Liver (tissue), 9 donors: ENCODE results near the gene INSR. TPM values are rescaled to one million over a fixed set of nuclear protein-coding genes. Genes with fewer than 3 reads are reported as not detected.
A peak's percentile ranks its signal among the peaks of the same experiment; 100 is the strongest.
"Not testable (repeated sequence)": the region's sequence is repeated elsewhere in the genome, so short reads cannot be mapped to it uniquely, and the experiment has no call there.

Experiments
- DNase-seq: peaks from one replicate; pipeline ENCODE4 v3.0.0-alpha.2; 2017; ENCODE audit warnings: low spot score
- H3K27ac ChIP-seq, 2 donors: one replicate each; pipeline ENCODE4 v1.7.0; 2013; ENCODE audit warnings: inconsistent platforms in 2 of 2, low read length in 2 of 2, control low read depth in 1 of 2, low read depth in 1 of 2, mild to moderate bottlenecking in 1 of 2
- H3K27me3 ChIP-seq, 4 donors: one replicate each; pipeline versions ENCODE4 v1.6.1 to v1.7.0; 2013; ENCODE audit warnings: low read length in 3 of 4, inconsistent platforms in 1 of 4, mild to moderate bottlenecking in 1 of 4, moderate library complexity in 1 of 4; ENCODE audit not compliant: control insufficient read depth in 4 of 4, insufficient read depth in 4 of 4
- H3K36me3 ChIP-seq, 4 donors: one replicate each; pipeline versions ENCODE4 v1.6.1 to v1.7.0; 2013; ENCODE audit warnings: low read length in 3 of 4, mild to moderate bottlenecking in 3 of 4, low read depth in 1 of 4, moderate library complexity in 1 of 4; ENCODE audit not compliant: control insufficient read depth in 4 of 4, insufficient read depth in 3 of 4
- H3K4me1 ChIP-seq, 4 donors: one replicate each; pipeline versions ENCODE4 v1.6.1 to v1.7.0; 2013; ENCODE audit warnings: low read length in 3 of 4, mild to moderate bottlenecking in 3 of 4, moderate library complexity in 1 of 4; ENCODE audit not compliant: control insufficient read depth in 4 of 4, insufficient read depth in 4 of 4
- H3K4me3 ChIP-seq, 3 donors: one replicate each; pipeline versions ENCODE4 v1.6.1 to v1.7.0; 2013; ENCODE audit warnings: low read length in 3 of 3, control low read depth in 1 of 3, low read depth in 1 of 3, mild to moderate bottlenecking in 1 of 3
- H3K9ac ChIP-seq, 2 donors: one replicate each; pipeline ENCODE4 v1.7.0; 2013; ENCODE audit warnings: low read length in 2 of 2, mild to moderate bottlenecking in 2 of 2, moderate library complexity in 2 of 2, control low read depth in 1 of 2, low read depth in 1 of 2
- H3K9me3 ChIP-seq, 4 donors: one replicate each; pipeline versions ENCODE4 v1.6.1 to v1.7.0; 2013; ENCODE audit warnings: low read length in 3 of 4; ENCODE audit not compliant: control insufficient read depth in 4 of 4
- EGR1 ChIP-seq, 2 donors: IDR thresholded peaks; 2 replicates each; pipeline ENCODE4 v1.6.1; 2016 to 2018; ENCODE audit warnings: antibody characterized with exemption in 2 of 2, low read depth in 2 of 2
- FOXA1 ChIP-seq: IDR thresholded peaks from 2 replicates; pipeline ENCODE4 v1.6.1; 2016; ENCODE audit warnings: antibody characterized with exemption
- FOXA2 ChIP-seq: IDR thresholded peaks from 2 replicates; pipeline ENCODE4 v1.6.1; 2016; ENCODE audit warnings: antibody characterized with exemption
- GABPA ChIP-seq, 2 donors: IDR thresholded peaks in 1 of 2; conservative IDR thresholded peaks in 1 of 2; 2 replicates each; pipeline ENCODE4 v1.6.1; 2016; ENCODE audit warnings: antibody characterized with exemption in 2 of 2, mild to moderate bottlenecking in 1 of 2, moderate library complexity in 1 of 2
- HNF4G ChIP-seq: IDR thresholded peaks from 2 replicates; pipeline ENCODE4 v1.6.1; 2016; ENCODE audit warnings: antibody characterized with exemption
- JUND ChIP-seq, 2 donors: IDR thresholded peaks; 2 replicates each; pipeline ENCODE4 v1.6.1; 2016; ENCODE audit warnings: antibody characterized with exemption in 2 of 2
- MAX ChIP-seq: IDR thresholded peaks from 2 replicates; pipeline ENCODE4 v1.6.1; 2016; ENCODE audit warnings: antibody characterized with exemption
- NR2F2 ChIP-seq: IDR thresholded peaks from 2 replicates; pipeline ENCODE4 v1.6.1; 2016; ENCODE audit warnings: antibody characterized with exemption
- RAD21 ChIP-seq, 2 donors: IDR thresholded peaks; 2 replicates each; pipeline ENCODE4 v1.6.1; 2016; ENCODE audit warnings: antibody characterized with exemption in 2 of 2, mild to moderate bottlenecking in 2 of 2
- REST ChIP-seq: IDR thresholded peaks from 2 replicates; pipeline ENCODE4 v1.6.1; 2016; ENCODE audit warnings: antibody characterized with exemption, mild to moderate bottlenecking
- RXRA ChIP-seq, 2 donors: IDR thresholded peaks; 2 replicates each; pipeline ENCODE4 v1.6.1; 2017 to 2018; ENCODE audit warnings: antibody characterized with exemption in 2 of 2, mild to moderate bottlenecking in 1 of 2
- SP1 ChIP-seq: IDR thresholded peaks from 2 replicates; pipeline ENCODE4 v1.6.1; 2018; ENCODE audit warnings: antibody characterized with exemption, mild to moderate bottlenecking
- YY1 ChIP-seq: IDR thresholded peaks from 2 replicates; pipeline ENCODE4 v1.6.1; 2016; ENCODE audit warnings: antibody characterized with exemption, mild to moderate bottlenecking
- WGBS: extraction: QIAGEN DNeasy Blood & Tissue Kit; methylation state at CpG from one replicate; pipeline ENCODE4 v1.1.7; 2013; 5-methylcytosine and 5-hydroxymethylcytosine counted together
- polyA plus RNA-seq, 2 donors: library from polyadenylated mRNA; stranded (reverse) in 1 of 2; unstranded in 1 of 2; fragments of 200-250 nt in 1 of 2; fragments of >200 nt in 1 of 2; fragmentation: Nextera tagmentation in 1 of 2; extraction: Ambion mirVana in 1 of 2; gene quantifications; one replicate each; pipeline versions ENCODE4 v1.2.1 to v1.2.3, GENCODE V29; 2013 to 2015
- total RNA-seq, 2 donors: library from RNA; depleted of rRNA; stranded (reverse); fragments of >200 nt; gene quantifications; one replicate each; pipeline ENCODE4 v1.2.3, GENCODE V29; 2014
- TF ChIP-seq, protein P1 (sequence below): fragments of 150-350 bp; IDR thresholded peaks from 2 replicates; pipeline ENCODE4 v1.5.1; 2017; ENCODE audit warnings: improper control_type of control experiment, low read depth, low read length; ENCODE audit not compliant: missing input control
- donor health status: healthy.
- donor health status: healthy.
- donor health status: healthy.
- donor health status: healthy.
- donor health status: healthy.

Gene INSR
- total and polyA plus RNA-seq, 4 donors = 16.5 to 97.5 (median 50.8) TPM

DNA sequence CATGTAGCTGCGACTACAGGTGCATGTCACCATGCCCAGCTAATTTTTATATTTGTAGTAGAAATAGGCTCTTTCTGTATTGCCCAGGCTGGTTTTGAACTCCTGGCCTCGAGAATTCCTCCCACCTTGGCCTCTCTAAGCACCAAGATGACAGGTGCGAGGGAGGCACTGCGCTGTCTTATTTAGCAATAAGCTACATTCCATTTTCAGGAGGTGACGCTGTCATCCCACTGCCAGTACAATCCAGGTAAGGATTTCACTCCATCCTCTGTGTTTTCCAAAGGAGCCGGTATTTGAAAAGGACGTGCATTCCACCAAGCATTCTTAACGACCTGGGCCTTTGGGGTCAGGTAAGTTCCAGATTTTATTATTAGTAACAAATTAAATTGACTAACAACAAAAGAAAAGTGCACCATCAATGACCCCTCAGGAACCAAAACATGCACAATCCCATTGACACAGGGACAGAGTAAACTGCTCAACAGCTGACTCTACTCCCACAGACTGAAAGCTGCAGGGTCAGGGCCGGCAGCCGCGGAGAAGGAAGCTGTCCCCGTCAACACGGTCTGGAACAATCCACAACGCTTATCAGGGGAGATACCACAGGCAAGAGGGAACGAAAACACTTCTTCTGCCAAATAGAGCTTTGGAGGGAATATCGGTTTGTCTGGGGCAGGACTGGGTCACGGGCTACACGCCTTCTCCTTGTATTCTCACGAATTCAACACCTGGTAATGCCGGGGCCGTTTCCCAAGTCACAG lies 82.8 kb downstream of the INSR start (continued):
- TF ChIP-seq REST (peak; percentile 38), MAX (peak; percentile 71), HNF4G (no peak), SP1 (peak; percentile 70), RAD21 (IDR thresholded peaks at IDR 0.05) (peak; percentile 47 to 54)

DNA sequence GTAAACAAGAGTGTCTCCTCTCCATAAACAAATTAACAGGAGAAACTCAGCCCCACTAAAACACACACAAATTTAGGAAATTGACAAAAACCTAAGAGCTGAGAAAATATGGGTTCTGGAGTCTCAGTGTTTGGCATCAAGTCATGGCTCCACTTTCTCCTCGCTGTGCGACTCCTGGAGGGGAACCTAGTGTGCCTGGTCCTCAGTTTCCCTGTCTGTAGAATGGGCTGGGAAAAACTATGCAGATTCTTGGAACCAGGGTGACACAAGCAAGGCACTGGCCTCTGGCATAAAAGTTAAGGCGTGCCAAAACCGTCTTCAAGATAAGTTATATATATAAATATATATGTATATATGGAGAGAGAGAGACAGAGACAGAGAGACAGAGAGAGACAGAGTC lies 83.9 kb downstream of the INSR start:
- 96% methylated on average over 4 of the region's 4 CpGs for WGBS
- Histone ChIP-seq H3K9ac (no peak overlapping the region), H3K4me3 (no peak overlapping the region), H3K9me3 (no peaks in the 10 kb centered on the region), H3K4me1 (peaks cover 7 to 21% (median 17%) of the 10 kb centered on the region in 4 donors), H3K36me3 (no peaks in the 10 kb centered on the region), H3K27me3 (no peaks in the 10 kb centered on the region), H3K27ac (no peak overlapping the region)
- no peak for DNase-seq
- TF ChIP-seq, protein P1, sequence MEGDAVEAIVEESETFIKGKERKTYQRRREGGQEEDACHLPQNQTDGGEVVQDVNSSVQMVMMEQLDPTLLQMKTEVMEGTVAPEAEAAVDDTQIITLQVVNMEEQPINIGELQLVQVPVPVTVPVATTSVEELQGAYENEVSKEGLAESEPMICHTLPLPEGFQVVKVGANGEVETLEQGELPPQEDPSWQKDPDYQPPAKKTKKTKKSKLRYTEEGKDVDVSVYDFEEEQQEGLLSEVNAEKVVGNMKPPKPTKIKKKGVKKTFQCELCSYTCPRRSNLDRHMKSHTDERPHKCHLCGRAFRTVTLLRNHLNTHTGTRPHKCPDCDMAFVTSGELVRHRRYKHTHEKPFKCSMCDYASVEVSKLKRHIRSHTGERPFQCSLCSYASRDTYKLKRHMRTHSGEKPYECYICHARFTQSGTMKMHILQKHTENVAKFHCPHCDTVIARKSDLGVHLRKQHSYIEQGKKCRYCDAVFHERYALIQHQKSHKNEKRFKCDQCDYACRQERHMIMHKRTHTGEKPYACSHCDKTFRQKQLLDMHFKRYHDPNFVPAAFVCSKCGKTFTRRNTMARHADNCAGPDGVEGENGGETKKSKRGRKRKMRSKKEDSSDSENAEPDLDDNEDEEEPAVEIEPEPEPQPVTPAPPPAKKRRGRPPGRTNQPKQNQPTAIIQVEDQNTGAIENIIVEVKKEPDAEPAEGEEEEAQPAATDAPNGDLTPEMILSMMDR = no peak
- TF ChIP-seq SP1 = no peak
- no peak for TF ChIP-seq FOXA1
- TF ChIP-seq RXRA (IDR thresholded peaks at IDR 0.05) = no peak
- no peak for TF ChIP-seq HNF4G
- no peak for TF ChIP-seq GABPA (IDR thresholded peaks at IDR 0.05 in 1 of 2, conservative IDR thresholded peaks at IDR 0.05 in 1 of 2)
- TF ChIP-seq EGR1 (IDR thresholded peaks at IDR 0.05; ENCODE audit: low read depth in 2 of 2) = no peak
- no peak for TF ChIP-seq JUND (IDR thresholded peaks at IDR 0.05)
- no peak for TF ChIP-seq YY1
- TF ChIP-seq REST = no peak
- no peak for TF ChIP-seq NR2F2
- TF ChIP-seq FOXA2 = no peak

GRCh38 chr19:7209597-7210325 lies 84.5 kb downstream of the INSR start:
- not testable (repeated sequence) for H3K36me3 ChIP-seq, H3K9ac ChIP-seq, H3K27me3 ChIP-seq, DNase-seq, H3K4me3 ChIP-seq, H3K27ac ChIP-seq, H3K9me3 ChIP-seq
- peaks cover 7 to 25% (median 16%) of the 10 kb centered on the region in 4 donors for H3K4me1 ChIP-seq
- WGBS = 93% methylated on average over 15 of the region's 15 CpGs

DNA sequence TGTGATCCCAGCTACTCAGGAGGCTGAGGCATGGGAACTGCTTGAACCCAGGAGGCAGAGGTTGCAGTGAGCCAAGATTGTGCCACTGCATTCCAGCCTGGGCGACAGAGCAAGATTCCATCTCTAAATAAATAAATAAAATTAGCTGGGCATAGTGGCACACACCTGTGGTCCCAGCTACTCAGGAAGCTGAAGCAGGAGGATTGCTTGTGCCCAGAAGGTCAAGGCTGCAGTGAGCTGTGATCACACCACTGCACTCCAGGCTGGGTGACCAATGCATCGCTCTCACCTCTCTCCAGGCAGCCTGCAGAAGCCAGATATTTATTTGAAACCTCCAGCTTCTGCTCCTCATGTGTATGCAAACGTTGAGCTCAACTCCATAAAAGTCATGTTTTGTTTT lies 85.2 kb downstream of the INSR start:
- not testable (repeated sequence) for H3K27me3 ChIP-seq, H3K36me3 ChIP-seq, DNase-seq, H3K4me3 ChIP-seq, H3K9ac ChIP-seq, H3K27ac ChIP-seq, H3K9me3 ChIP-seq
- WGBS = 78% methylated on average over 3 of the region's 3 CpGs
- peaks cover 8 to 29% (median 15%) of the 10 kb centered on the region in 4 donors for H3K4me1 ChIP-seq
